GM18505 (cell line): ENCODE measurements around the gene HIVEP3.

ENCODE experiments used
- ATAC-seq: cut with Tn5 transposase; IDR thresholded peaks from one replicate; pipeline ENCODE4 v1.9.1; 2021; ENCODE audit not compliant: unreplicated experiment
- POLR2A ChIP-seq: IDR thresholded peaks from 4 replicates; pipeline ENCODE4 v1.6.1; 2011; ENCODE audit warnings: borderline replicate concordance; ENCODE audit not compliant: insufficient read depth, insufficient read length; ENCODE audit errors: extremely low read depth

Gene HIVEP3

GRCh38 chr1:41642922-41643821, 275.6 kb downstream of the HIVEP3 start:
- ATAC-seq, result no peak
- TF ChIP-seq POLR2A, result no peak

DNA sequence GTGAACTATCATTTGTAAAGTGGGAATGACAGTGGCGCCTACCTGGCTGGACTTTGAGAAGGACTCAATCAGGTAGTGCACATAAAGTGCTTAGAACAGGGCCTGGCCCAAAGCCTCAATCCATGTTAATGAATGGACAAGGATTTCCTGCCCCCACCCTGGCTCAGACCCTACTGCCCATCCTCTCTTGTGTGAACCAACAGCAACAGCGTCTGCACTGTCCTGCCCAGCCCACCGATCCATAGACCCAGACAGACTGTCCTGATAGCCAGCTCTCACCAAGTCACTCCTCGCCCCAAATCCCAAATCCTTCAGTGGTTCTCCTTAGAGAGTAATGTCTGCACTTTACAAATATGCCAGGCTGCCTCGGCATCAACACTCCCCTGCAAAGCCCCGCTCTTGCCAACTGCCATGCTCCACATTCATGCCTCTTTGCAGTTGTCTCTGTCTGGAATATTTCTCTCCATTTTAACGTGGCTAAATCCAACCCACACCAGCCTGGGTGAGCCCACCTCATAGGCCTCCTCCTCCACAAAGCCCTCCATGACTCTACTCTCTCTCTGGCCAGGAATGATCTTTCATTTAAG, 276.7 kb downstream of the HIVEP3 start:
- no peak for TF ChIP-seq POLR2A
- no peak for ATAC-seq

DNA sequence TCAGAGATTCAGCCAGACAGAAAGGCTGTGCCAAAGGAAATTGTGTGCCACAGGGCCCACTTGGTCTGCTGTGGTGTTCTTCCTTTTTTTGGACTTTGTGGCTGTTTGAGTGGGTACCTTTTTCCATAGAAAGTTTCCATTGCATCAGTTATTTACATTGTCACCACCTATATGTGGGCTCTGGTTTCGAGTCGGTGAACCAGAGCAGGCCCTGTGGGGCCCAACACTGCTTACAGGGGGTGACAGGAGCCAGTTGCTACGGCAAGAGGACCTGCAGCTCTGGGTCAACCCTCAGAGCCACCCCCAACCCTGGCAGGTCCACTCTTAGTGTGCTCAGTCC, 277.3 kb downstream of the HIVEP3 start:
- ATAC-seq, result no peak
- no peak for TF ChIP-seq POLR2A

- no peak for TF ChIP-seq POLR2A
- no peak for ATAC-seq
Measured at GRCh38 chr1:41640756-41641474, 277.8 kb downstream of the HIVEP3 start.

DNA sequence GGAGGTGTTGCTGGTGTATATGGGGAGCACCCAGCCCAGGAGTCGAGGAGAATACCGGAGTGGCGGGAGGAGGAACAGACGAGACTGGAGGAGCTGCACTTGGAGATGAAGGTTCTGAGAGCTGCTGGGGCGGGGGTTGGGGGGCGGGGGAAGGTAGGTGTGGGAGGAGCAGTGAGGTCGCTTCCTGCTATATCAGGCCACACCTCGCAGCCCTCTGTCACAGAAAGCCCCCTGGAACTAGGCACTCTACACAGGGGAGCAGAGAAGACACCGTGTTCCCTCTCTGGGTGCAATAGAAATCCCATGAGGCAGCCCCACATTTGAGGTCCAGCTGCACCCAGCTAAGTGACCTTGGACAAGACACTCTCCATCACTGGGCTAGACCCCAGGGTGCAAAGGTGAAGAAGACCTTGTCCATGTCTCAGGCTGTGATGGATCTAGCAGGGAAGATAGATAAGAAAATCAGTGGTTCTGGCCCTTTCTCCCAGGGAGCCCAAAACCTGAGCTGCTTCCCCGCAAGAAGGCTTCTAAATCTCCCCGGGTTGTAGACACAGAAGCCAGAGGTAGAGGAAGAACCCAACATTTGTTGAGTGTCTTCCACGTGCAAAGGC, 278.5 kb downstream of the HIVEP3 start:
- ATAC-seq, result no peak
- TF ChIP-seq POLR2A, result no peak

DNA sequence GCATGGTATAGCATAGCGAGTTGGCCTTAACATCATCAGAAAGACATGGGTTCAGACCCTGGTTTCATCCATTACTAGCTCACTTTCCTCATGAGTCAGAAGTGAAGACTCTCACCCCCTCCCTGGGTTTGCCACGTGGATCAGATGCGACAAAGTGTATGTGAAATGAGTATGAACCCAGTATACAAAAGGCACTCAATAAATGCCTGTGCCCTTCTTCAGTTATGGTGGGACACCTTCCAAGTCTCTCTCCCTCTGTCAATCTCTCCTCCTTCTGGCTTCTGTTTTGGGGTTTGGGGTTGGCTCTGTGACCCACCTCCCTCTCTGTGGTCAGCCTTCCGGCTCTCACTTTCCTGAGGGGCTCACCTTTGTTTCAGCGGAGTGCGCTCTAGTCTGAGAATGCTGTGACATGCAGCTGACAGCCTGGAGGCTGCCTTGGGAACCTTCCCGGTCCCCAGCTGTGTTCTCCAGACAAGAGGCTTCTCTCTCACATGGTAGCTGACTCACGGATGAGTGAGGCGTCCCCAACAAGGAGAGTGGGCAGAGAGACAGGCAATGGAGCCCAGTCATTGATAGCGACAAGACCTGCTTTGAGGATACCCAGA, 279.3 kb downstream of the HIVEP3 start:
- no peak for ATAC-seq
- TF ChIP-seq POLR2A, result no peak

DNA sequence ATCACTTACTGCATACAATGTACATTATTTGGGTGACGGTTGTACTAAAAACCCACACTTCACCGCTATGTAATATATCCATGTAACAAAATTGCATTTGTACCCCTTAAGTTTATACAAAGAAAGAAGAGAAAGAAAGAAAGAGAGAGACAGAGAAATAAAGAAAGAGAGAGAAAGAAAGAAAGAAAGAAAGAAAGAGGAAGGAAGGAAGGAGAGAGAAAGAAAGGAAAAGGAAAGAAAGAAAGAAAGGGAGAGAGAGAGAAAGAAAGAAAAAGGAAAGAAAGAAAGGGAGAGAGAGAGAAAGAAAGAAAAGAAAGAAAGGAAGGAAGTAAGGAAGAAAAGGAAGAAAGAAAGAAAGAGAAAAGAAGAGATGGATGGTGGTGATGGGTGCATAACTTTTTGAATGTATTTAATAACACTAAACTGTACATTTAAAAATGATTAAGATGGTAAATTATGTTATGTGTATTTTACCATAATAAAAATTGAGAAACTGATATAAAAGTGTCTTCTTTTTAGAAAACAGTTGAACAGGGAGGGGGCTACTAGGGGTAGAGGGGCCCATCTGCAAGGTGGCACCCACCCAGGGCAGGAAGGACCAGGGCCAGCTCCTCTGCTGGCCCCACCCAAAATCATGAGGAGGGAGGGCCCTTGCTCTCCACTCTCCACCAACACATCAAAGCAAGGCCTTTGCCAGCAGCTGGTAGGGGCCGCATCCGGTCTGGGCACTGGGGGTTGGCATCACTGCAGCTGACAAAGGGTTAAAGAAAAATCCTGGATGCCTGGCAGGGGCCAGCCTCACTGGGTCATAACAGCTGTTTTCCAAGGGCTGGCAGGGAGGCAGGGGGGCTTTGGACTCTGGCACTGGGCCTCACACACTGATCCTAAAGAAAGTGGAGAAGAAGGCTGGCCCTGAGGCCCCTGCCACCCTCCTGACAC, 280.4 kb downstream of the HIVEP3 start:
- TF ChIP-seq POLR2A, result no peak
- no peak for ATAC-seq

DNA sequence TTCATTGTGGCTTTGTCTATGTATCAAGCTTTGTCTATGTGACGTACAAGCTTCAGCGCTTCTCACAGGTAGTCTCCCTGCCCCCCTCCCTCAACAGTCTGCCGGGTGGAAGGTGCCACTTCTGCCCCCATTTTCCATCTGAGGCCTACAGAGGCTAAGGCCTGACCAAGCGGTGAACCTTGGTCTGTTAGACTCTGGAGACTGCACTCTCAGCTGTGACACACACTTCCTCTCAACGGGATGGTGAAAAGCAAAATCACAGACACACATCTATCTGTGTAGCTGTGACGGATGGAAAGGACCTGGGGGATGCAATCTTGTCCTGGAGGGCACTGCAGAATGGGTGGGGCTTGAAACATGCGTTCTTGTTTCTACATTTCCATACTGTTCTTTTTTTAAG, 281.4 kb downstream of the HIVEP3 start:
- ATAC-seq, result no peak
- TF ChIP-seq POLR2A, result no peak

GRCh38 chr1:41633764-41634163, 285.0 kb downstream of the HIVEP3 start:
- no peak for ATAC-seq
- TF ChIP-seq POLR2A, result no peak

DNA sequence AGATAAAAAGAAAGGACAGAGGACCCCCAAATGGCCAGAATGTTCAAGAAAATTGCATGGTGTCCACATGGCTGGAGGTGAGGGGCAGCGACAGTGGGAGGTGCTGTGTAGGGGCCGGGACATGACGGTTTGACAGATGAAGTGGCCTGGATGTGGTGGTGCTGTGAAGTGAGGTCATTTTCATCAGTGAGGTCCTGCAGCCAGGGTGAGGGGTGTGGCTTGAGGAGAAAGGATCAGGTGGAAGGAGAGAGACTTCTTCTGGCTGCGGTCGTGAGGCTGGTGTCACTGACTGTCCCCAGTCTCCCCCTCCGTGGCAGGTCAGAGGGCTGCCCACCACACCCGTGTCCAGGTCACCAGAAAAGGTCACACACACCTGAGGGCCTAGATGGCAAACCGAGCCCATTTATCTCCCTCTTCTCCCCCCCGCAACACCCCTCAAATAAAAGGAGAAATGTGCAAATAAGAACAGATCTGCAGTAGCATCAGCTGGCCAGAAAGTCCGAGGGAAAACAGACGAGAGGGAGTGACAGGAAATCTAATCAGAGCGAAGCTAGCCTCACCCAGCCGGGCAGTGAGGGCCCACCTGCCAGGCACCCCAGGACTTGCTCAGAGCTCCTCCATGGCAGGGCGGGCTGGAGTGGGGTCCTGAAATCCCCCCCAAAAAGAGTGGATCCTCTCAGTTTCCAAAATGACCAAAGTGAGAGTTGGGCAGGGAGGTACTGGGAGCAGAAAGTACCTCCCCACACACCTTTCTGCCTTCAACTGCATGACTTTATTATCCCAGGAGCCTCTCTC, 285.7 kb downstream of the HIVEP3 start:
- ATAC-seq, result no peak
- TF ChIP-seq POLR2A, result no peak

GRCh38 chr1:41631971-41632370, 286.8 kb downstream of the HIVEP3 start:
- ATAC-seq, result no peak
- no peak for TF ChIP-seq POLR2A

- no peak for ATAC-seq
- no peak for TF ChIP-seq POLR2A
Measured at GRCh38 chr1:41631154-41631553, 287.6 kb downstream of the HIVEP3 start.

DNA sequence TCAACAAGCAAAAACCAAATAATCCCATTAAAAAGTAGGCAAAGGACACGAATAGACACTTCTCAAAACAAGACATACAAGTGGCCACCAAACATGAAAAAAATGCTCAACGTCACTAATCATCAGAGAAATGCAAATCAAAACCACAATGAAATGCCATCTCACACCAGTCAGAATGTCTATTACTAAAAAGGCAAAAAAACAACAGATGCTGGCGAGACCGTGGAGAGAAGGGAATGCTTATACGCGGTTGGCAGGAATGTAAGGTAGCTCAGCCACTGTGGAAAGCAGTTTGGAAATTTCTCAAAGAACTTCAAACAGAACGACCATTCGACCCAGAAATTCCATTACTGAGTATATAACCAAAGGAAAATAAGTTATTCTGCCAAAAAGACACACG, 289.2 kb downstream of the HIVEP3 start:
- no peak for TF ChIP-seq POLR2A
- ATAC-seq, result no peak
